Measurements from ENCODE around the gene APOA1. TPM values are rescaled to one million over a fixed set of nuclear protein-coding genes. Genes with fewer than 3 reads are reported as not detected.

The APOA1 gene
- total RNA-seq, 4 donors from 2014 or later = 0.50 to 1.4 TPM; not detected in 2

- Histone ChIP-seq H3K36me3 (no peaks in the 10 kb centered on the region), H3K27ac (replicated peaks in 1 of 4) (no peak overlapping the region), H3K9me3 (no peaks in the 10 kb centered on the region), H3K27me3 (no peaks in the 10 kb centered on the region), H3K4me3 (no peak overlapping the region), H3K4me1 (no peaks in the 10 kb centered on the region)
- intact Hi-C loops (cut with DNase I) = no loop called here
- no peak for DNase-seq (ENCODE audit: extremely low spot score)
- WGBS = 91% methylated on average over 5 of the region's 5 CpGs
- TF ChIP-seq EP300 (IDR thresholded peaks at IDR 0.05) = no peak
- no peak for TF ChIP-seq CTCF (IDR thresholded peaks at IDR 0.05)
- TF ChIP-seq POLR2A (IDR thresholded peaks at IDR 0.05; ENCODE audit: low read depth) = no peak
- TF ChIP-seq POLR2AphosphoS5 (IDR thresholded peaks at IDR 0.05) = no peak
These were observed 39.6 kb downstream of the APOA1 start for GRCh38 chr11:116797816-116798215.

DNA sequence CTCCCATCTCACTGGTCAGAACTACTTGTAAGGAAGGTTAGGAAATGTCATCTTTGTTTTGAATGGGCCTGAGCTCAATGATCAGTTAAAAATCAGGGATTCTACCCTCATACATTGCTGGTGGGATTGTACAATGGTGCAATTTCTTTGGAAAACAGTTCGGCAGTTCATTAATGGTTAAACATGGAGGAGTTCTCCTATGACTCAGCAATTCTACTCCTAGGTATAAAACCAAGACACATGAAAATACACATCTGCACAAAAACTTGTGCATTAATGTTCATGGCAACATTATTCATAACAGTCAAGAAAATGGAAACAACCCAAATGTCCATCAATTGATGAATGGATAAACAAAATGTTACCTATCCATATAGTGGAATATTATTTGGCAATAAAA lies 40.9 kb downstream of the APOA1 start:
- intact Hi-C loops (cut with DNase I) = no loop called here
- Histone ChIP-seq H3K27me3 (no peaks in the 10 kb centered on the region), H3K4me3 (no peak overlapping the region), H3K9me3 (no peaks in the 10 kb centered on the region), H3K4me1 (peaks cover 1 to 4% (median 2%) of the 10 kb centered on the region in 4 donors), H3K27ac (replicated peaks in 1 of 4) (no peak overlapping the region), H3K36me3 (no peaks in the 10 kb centered on the region)
- no peak for DNase-seq (ENCODE audit: extremely low spot score)
- WGBS = 74% methylated on average over 1 of the region's 1 CpG
- TF ChIP-seq EP300 (IDR thresholded peaks at IDR 0.05) (no peak), POLR2AphosphoS5 (IDR thresholded peaks at IDR 0.05) (no peak), CTCF (IDR thresholded peaks at IDR 0.05) (no peak), POLR2A (IDR thresholded peaks at IDR 0.05; ENCODE audit: low read depth) (no peak)

DNA sequence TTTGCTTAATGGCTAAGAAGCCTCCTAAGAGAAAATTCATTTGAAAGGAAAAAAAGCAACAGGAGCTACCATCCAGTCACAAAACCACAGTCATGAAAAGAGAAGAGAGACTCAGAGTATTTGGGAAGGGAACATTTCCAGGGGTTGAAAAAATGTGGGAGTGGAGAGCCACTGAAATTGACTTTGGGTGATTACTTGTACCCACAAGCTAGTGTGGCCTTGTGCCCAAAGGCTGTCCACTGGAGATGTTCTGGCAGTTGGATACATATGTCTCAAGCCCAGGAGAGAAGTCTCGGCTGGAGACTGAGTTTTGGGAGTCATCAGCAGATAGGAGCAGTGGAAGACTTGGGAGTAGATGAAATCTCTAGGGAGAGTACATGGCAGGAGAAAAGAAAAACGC lies 42.6 kb downstream of the APOA1 start:
- H3K4me1 ChIP-seq = peaks cover 8 to 13% (median 10%) of the 10 kb centered on the region in 4 donors
- no peak overlapping the region for H3K27ac ChIP-seq (replicated peaks in 1 of 4)
- 86% methylated on average over 2 of the region's 2 CpGs for WGBS
- no peaks in the 10 kb centered on the region for H3K36me3 ChIP-seq
- no peak overlapping the region for H3K4me3 ChIP-seq
- intact Hi-C loops (cut with DNase I) = no loop called here
- no peaks in the 10 kb centered on the region for H3K27me3 ChIP-seq
- no peak for DNase-seq (ENCODE audit: extremely low spot score)
- H3K9me3 ChIP-seq = no peaks in the 10 kb centered on the region
- TF ChIP-seq EP300 (IDR thresholded peaks at IDR 0.05) = no peak
- no peak for TF ChIP-seq POLR2AphosphoS5 (IDR thresholded peaks at IDR 0.05)
- no peak for TF ChIP-seq CTCF (IDR thresholded peaks at IDR 0.05)
- TF ChIP-seq POLR2A (IDR thresholded peaks at IDR 0.05; ENCODE audit: low read depth) = no peak

DNA sequence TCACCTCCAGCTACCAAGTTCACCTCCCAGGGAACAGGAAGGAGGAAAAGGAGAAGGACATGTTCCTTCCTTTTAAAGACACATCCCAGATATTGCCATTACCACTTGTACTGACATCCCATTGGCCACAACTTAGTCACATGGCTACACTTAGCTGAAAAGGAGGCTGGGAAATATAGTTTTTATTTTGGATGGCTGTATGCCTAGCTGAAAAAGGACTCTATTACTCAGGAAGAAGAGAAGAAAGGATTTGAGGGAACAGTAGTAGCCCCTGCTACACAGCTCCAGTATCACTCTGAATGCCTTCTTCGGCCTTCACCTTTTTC lies 43.7 kb downstream of the APOA1 start:
- TF ChIP-seq EP300 (IDR thresholded peaks at IDR 0.05) = no peak
- TF ChIP-seq POLR2A (IDR thresholded peaks at IDR 0.05; ENCODE audit: low read depth) = no peak
- no peak for TF ChIP-seq POLR2AphosphoS5 (IDR thresholded peaks at IDR 0.05)
- no peak for TF ChIP-seq CTCF (IDR thresholded peaks at IDR 0.05)
- H3K9me3 ChIP-seq = no peaks in the 10 kb centered on the region
- H3K4me3 ChIP-seq = no peak overlapping the region
- no peak overlapping the region for H3K27ac ChIP-seq (replicated peaks in 1 of 4)
- intact Hi-C loops (cut with DNase I) = loop anchor here (2.0 kb wide), 1 partner anchor 41 kb away; no protein-coding TSS in a partner anchor
- DNase-seq (ENCODE audit: extremely low spot score) = no peak
- no peaks in the 10 kb centered on the region for H3K27me3 ChIP-seq
- H3K36me3 ChIP-seq = no peaks in the 10 kb centered on the region
- peaks cover 8 to 15% (median 10%) of the 10 kb centered on the region in 4 donors for H3K4me1 ChIP-seq
- 92% methylated on average over 1 of the region's 1 CpG for WGBS

Data from esophagus muscularis mucosa (tissue), 4 donors.